ENCODE data around the gene MYRFL.
A peak's percentile ranks its signal among the peaks of the same experiment; 100 is the strongest.

MYRFL gene

DNA sequence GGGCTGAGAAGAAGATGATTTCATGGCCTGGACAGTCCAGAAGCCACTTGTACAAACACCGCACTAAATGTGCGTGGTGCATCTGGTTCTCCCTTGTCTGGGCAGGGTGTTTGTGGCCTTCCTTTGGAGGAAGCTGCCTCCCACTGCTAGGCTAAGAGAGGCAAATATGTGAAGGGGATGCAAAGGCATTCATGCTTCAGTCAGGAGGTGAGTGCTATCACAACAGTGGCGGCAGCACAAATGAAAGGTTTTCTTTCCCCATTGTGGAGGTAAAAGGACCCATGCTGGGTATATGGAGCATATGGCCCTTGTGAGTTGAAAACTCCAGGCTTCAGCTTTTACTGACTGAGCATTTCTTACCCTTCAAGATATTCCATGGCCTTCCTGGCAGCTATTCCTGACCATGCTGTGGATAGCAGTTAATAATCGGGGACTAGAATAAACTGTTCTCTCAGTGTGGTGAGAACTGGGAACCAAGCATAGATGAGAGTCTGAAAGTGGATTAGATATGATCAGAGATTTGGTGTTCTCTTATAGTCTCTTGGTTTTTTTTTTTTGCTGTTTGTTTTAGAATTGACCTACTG lies 69.9 kb downstream of the MYRFL start:
- H3K9me3 Mint-ChIP-seq: no peaks in the 10 kb centered on the region
- no peak overlapping the region for H3K4me3 Mint-ChIP-seq
- no peak overlapping the region for H3K27ac Mint-ChIP-seq
- DNase-seq: no peak
- H3K36me3 Mint-ChIP-seq (ENCODE audit: insufficient read depth): no peaks in the 10 kb centered on the region
- no peak for ATAC-seq (replicated peaks)
- no peaks in the 10 kb centered on the region for H3K4me1 Mint-ChIP-seq (ENCODE audit: low read depth in 2 of 2)
- peaks cover 0 to 20% of the 10 kb centered on the region in 2 donors for H3K27me3 Mint-ChIP-seq

DNA sequence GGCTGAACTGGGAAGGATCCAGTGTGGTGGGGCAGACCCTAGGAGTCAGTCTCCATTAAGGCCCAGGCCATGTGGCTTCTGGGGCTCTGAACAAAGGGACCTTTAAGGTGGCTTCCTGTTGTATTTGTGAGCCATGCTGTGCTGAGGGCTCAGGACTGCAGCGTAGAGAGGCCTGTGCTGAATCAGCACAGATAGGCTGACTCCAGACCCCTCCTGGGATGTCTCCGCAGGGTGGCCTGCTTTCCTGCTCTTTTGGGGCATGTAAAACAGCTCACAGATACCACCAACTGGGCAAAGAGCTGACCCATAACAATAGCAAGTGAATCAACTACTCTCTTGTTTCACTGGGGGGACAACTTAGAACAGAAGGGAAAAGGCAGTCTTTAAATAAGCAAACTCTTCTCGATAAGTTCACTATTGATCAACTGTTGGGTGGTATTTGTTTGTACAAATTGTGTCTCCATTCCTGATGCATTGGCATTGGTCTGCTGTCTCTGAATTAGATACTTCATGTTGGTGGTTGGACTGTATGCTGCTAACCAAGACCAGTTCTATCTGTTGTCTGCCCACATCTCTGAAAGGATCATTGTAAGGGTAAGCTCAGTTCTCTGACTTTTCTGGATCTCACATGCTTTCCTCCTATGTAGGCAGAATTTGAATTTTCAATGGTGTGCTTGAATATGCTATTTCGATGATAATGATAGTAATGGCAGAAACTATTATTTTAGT lies 71.8 kb downstream of the MYRFL start:
- H3K27me3 Mint-ChIP-seq: peaks cover 0 to 20% of the 10 kb centered on the region in 2 donors
- no peak overlapping the region for H3K27ac Mint-ChIP-seq
- no peaks in the 10 kb centered on the region for H3K4me1 Mint-ChIP-seq (ENCODE audit: low read depth in 2 of 2)
- DNase-seq (no peak), ATAC-seq (replicated peaks) (no peak)
- H3K4me3 Mint-ChIP-seq: no peak overlapping the region
- H3K36me3 Mint-ChIP-seq (ENCODE audit: insufficient read depth): no peaks in the 10 kb centered on the region
- H3K9me3 Mint-ChIP-seq: no peaks in the 10 kb centered on the region

DNA sequence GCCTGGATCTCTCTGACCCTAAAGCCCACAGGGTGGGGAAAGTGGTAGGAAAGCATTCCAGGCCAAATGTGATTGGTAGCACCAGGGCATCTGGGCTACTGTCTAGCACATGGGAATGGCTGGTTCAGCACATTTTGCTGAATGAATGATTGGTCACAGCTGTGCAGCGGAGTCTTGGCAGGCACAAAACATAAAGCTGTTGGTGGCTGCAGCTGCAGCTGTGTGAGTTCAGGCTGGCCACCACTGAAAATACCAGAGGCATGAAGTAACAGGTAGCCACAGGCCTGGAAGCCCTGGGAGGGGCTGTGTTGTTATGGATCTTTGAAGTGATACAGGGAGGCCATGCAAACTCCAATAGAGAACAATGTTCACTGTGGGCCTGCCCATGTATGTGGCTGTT lies 72.7 kb downstream of the MYRFL start:
- ATAC-seq (replicated peaks): no peak
- H3K9me3 Mint-ChIP-seq: no peaks in the 10 kb centered on the region
- DNase-seq: no peak
- H3K27me3 Mint-ChIP-seq: peaks cover 0 to 20% of the 10 kb centered on the region in 2 donors
- H3K4me3 Mint-ChIP-seq: no peak overlapping the region
- H3K27ac Mint-ChIP-seq: no peak overlapping the region
- H3K36me3 Mint-ChIP-seq (ENCODE audit: insufficient read depth): no peaks in the 10 kb centered on the region
- H3K4me1 Mint-ChIP-seq (ENCODE audit: low read depth in 2 of 2): no peaks in the 10 kb centered on the region

DNA sequence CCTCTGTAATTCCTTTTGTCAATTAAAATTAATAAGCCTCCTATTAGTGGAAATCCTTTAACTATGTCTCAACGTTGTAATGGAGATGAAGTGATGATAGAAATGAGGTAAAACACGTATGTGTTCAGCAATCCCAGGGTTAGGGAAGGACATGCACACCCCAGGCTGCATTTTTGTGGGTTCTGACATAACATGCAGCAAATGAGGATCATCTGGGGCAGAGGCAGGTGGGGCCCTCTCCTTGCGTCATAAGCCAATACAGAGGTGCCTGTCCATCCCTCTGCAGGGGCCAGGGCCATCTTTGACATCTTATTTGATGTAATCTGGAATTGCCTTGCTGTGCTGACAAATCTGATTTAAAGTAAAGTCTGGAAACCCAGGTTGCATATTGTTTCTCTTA lies 73.2 kb downstream of the MYRFL start:
- ATAC-seq (replicated peaks) (no peak), DNase-seq (no peak)
- peaks cover 0 to 20% of the 10 kb centered on the region in 2 donors for H3K27me3 Mint-ChIP-seq
- H3K9me3 Mint-ChIP-seq: no peaks in the 10 kb centered on the region
- H3K4me1 Mint-ChIP-seq (ENCODE audit: low read depth in 2 of 2): no peaks in the 10 kb centered on the region
- no peaks in the 10 kb centered on the region for H3K36me3 Mint-ChIP-seq (ENCODE audit: insufficient read depth)
- no peak overlapping the region for H3K4me3 Mint-ChIP-seq
- no peak overlapping the region for H3K27ac Mint-ChIP-seq

DNA sequence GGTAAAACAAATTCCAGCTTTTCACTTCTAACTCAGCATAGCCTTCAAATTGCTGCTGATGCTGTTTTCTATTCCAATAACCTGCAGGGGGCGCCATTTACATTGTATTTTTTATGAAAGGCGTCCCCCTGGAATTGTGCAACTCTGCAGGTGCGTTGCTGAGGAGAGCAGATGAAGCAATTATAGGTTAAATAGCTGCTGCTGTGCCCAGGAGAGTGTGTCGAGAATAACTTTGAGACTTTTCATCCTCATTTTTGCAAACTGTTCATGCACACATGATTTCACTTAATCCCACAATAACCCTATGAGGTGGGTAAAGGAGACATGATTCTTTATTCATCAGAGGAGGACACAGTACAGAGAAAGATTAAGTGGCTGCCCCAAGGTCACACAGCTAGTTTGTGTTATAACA lies 75.7 kb downstream of the MYRFL start:
- ATAC-seq (replicated peaks) (no peak), DNase-seq (peak; percentile 46 to 57 (median 52))
- H3K27ac Mint-ChIP-seq: no peak overlapping the region
- H3K4me1 Mint-ChIP-seq (ENCODE audit: low read depth in 2 of 2): no peaks in the 10 kb centered on the region
- no peaks in the 10 kb centered on the region for H3K9me3 Mint-ChIP-seq
- H3K36me3 Mint-ChIP-seq (ENCODE audit: insufficient read depth): no peaks in the 10 kb centered on the region
- peaks cover 0 to 15% of the 10 kb centered on the region in 2 donors for H3K27me3 Mint-ChIP-seq
- no peak overlapping the region for H3K4me3 Mint-ChIP-seq

DNA sequence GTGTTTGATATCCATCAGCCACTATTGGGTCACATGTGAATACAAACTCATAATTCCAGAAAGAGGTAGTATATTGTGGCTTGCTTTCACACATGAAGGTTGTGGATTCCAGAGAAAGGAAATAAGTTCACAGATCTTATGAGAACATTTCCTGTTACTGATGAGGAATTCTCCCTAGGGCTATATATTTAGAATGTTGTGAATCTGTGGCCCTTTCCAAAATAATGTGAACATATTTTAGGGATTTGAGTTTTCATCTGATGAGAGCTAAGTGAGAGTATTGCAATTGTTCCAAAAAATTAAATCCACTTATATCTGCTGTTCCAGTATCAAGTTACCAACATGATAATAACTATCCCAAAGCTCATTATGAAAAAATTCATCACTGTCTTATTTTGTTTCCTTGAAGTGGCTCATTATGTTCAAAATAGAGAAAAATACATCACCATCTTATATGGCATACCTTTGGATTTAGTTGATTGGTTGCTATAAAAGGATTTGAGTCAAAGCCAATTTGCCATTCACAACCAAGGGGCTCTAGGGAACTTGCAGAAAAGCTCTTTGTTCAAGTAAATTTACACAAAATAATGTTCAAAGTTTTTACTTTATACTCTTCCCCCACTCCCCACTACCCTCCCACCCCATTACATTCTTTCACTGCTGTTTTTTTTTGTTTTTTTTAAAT lies 76.3 kb downstream of the MYRFL start:
- Mint-ChIP-seq H3K36me3 (ENCODE audit: insufficient read depth) (no peaks in the 10 kb centered on the region), H3K9me3 (no peaks in the 10 kb centered on the region), H3K27ac (no peak overlapping the region), H3K4me1 (ENCODE audit: low read depth in 2 of 2) (no peaks in the 10 kb centered on the region), H3K27me3 (peaks cover 0 to 21% of the 10 kb centered on the region in 2 donors), H3K4me3 (no peak overlapping the region)
- DNase-seq: no peak
- ATAC-seq (replicated peaks): no peak

DNA sequence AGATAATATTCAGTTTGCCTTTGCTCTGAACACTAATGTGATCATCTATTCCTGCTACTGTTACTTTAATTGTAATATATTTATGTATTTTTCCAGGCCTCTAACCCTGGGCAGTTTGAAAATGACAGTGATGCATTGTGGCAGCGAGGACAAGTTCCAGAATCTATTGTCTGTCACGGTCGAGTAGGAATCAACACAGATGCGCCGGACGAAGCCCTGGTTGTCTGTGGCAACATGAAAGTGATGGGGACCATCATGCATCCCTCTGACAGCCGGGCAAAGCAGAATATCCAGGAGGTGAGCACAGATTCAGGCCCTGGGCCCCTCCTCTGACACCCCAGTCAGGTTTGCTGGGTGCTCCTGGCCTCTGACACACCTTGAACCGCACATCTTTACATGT lies 78.5 kb downstream of the MYRFL start:
- H3K27me3 Mint-ChIP-seq: peaks cover 0 to 13% of the 10 kb centered on the region in 2 donors
- ATAC-seq (replicated peaks): no peak
- H3K4me3 Mint-ChIP-seq: no peak overlapping the region
- H3K36me3 Mint-ChIP-seq (ENCODE audit: insufficient read depth): no peaks in the 10 kb centered on the region
- no peak for DNase-seq
- H3K9me3 Mint-ChIP-seq: no peaks in the 10 kb centered on the region
- H3K27ac Mint-ChIP-seq: no peak overlapping the region
- H3K4me1 Mint-ChIP-seq (ENCODE audit: low read depth in 2 of 2): no peaks in the 10 kb centered on the region

DNA sequence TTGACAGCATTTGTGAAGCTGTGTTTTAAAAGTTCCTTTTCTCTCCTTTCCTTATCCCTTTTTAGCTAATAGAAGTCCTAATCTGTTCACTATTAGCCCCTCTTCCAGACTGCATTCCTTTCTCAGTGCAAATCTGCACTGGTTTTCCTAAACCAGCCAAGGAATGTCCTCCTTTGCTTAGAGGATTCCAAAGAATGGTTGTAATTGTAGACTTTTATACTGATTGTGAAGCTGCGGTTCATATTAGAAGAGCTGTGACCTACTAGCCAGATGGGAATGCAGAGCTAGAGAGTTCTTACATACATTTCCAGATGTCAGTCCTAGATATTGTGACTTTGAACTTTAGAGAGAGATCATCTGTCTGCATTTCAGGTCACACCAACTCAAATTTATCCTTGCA lies 79.8 kb downstream of the MYRFL start:
- Mint-ChIP-seq H3K4me1 (ENCODE audit: low read depth in 2 of 2) (no peaks in the 10 kb centered on the region), H3K27me3 (peaks cover 0 to 13% of the 10 kb centered on the region in 2 donors)
- DNase-seq: no peak

DNA sequence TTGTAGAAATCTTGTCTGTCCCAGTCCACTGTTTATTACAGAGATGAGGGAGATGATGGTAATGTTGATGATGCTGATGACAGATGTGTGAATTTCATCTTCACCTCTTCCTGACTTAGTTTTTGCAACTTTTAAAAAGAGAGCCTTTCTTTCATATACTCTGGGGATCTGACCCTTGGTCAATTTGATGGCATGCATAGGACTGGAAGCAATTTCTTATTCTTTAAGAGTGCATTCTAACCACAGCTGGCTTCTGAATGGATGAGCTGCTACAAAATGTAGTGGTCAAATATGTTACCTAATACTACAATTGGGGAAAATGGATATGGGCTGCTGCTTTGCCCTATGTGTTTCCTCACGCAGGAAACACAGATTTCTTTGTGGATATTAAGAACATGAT lies 80.8 kb downstream of the MYRFL start:
- H3K9me3 Mint-ChIP-seq: no peaks in the 10 kb centered on the region
- no peak overlapping the region for H3K4me3 Mint-ChIP-seq
- H3K4me1 Mint-ChIP-seq (ENCODE audit: low read depth in 2 of 2): no peaks in the 10 kb centered on the region

More for the DNA sequence above, 79.8 kb downstream of the MYRFL start:
- no peak overlapping the region for H3K27ac Mint-ChIP-seq
- H3K9me3 Mint-ChIP-seq: no peaks in the 10 kb centered on the region
- no peak for ATAC-seq (replicated peaks)
- no peaks in the 10 kb centered on the region for H3K36me3 Mint-ChIP-seq (ENCODE audit: insufficient read depth)
- H3K4me3 Mint-ChIP-seq: no peak overlapping the region

DNA sequence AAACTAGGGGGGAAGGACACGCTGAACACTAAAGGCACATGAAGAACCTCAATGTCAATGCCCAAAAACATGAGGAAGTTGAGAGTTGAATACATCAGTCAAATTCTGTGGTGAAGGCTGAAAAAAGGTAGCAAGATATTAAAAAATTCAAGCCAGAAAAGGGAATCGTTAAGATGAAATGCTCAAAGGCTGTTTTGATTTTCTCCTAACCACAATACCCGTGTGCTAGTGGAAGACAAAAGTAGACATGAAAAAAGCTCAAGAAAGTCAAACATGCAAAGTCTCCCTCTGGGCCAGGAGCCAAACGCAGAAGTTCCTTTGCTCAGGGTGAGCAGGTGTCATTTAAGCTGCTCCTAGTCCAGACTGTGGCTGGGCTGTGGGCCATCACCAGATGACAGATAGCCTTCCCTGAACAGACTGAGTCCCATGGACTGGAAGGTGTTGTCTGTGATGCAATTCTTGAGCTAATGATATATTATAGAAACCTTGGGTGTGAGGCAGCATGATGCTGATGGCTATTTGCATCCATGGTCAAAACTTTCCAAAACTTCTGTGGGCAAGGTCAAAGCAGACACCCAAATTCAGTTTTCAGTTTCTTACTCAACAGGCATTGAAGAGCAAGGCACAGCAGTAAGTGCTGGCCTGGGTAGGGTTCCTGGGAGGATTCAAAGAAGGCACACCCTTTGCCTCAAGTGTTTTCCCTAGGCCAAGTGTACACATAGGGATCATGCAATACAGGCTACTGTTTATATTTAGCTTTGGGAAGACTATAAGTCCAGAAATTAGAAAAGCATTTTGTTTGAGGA lies 81.6 kb downstream of the MYRFL start:
- Mint-ChIP-seq H3K9me3 (no peaks in the 10 kb centered on the region), H3K4me3 (no peak overlapping the region)

More for the DNA sequence above, 80.8 kb downstream of the MYRFL start:
- no peak for DNase-seq
- Mint-ChIP-seq H3K27ac (no peak overlapping the region), H3K27me3 (peaks cover 0 to 22% of the 10 kb centered on the region in 2 donors), H3K36me3 (ENCODE audit: insufficient read depth) (no peaks in the 10 kb centered on the region)
- ATAC-seq (replicated peaks): no peak

DNA sequence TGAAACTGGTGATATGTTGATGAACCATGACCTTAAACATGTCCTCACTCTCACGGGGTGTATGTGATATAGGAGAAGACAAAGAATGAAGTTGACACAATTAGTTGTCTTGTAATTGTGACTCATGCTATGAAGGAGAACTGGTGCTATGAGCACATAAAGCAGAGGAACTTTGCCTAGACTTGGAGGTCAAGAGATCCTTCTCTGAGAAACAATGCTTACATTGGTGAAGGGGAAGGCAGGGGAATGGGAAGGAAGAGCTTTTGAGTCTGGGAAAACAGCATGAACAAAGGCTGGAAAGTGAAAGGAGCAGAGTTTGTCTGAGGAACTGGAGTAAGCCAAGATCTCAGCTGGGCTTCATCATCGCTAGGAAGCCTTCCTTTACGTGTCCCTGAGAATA lies 83.2 kb downstream of the MYRFL start:
- no peak overlapping the region for H3K4me3 Mint-ChIP-seq
- H3K9me3 Mint-ChIP-seq: no peaks in the 10 kb centered on the region
- H3K27ac Mint-ChIP-seq: no peak overlapping the region
- H3K27me3 Mint-ChIP-seq: peaks cover 0 to 22% of the 10 kb centered on the region in 2 donors
- DNase-seq (no peak), ATAC-seq (replicated peaks) (no peak)
- H3K4me1 Mint-ChIP-seq (ENCODE audit: low read depth in 2 of 2): no peaks in the 10 kb centered on the region
- no peaks in the 10 kb centered on the region for H3K36me3 Mint-ChIP-seq (ENCODE audit: insufficient read depth)

More for the DNA sequence above, 81.6 kb downstream of the MYRFL start:
- ATAC-seq (replicated peaks) (no peak), DNase-seq (no peak)
- Mint-ChIP-seq H3K4me1 (ENCODE audit: low read depth in 2 of 2) (no peaks in the 10 kb centered on the region), H3K27ac (no peak overlapping the region), H3K36me3 (ENCODE audit: insufficient read depth) (no peaks in the 10 kb centered on the region), H3K27me3 (peaks cover 0 to 22% of the 10 kb centered on the region in 2 donors)

DNA sequence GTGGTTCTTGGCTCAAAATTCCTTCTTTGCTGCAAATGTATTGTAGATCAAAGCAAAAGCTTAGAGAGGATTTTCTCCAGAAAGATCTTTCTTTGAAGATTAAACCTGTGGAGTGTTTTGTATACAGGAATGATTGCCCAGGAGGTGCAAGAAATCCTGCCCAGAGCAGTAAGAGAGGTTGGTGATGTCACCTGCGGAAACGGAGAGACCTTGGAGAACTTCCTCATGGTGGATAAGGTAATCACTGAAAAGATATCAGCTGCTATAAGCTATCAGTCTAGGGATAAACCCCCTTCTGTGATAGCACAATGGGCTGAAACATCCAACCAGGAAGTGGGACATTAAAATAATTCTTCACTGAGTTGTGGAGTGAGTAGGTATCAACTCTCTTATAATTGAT lies 85.7 kb downstream of the MYRFL start:
- Mint-ChIP-seq H3K4me1 (ENCODE audit: low read depth in 2 of 2) (no peaks in the 10 kb centered on the region), H3K36me3 (ENCODE audit: insufficient read depth) (no peaks in the 10 kb centered on the region), H3K27ac (no peak overlapping the region), H3K9me3 (no peaks in the 10 kb centered on the region), H3K27me3 (peaks cover 0 to 16% of the 10 kb centered on the region in 2 donors), H3K4me3 (no peak overlapping the region)
- DNase-seq: no peak
- no peak for ATAC-seq (replicated peaks)

DNA sequence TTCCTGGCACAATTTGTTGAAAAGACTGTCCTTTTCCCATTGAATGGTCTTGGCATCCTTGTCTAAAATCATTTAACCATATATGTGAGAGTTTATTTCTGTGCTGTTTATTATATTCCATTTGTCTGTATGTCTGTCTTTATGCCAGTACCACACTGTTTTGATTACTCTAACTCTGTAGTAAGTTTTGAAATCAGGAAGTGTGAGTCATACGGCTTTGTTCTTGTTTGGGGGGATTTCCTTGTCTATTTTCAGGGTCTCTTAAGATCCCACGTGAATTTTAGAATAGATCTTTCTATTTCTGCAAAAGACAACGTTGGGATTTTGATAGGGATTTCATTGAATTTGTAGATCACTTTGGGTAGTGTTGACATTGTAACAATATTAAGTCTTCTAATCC lies 88.5 kb downstream of the MYRFL start:
- DNase-seq (no peak), ATAC-seq (replicated peaks) (no peak)
- H3K36me3 Mint-ChIP-seq (ENCODE audit: insufficient read depth): no peaks in the 10 kb centered on the region
- no peaks in the 10 kb centered on the region for H3K4me1 Mint-ChIP-seq (ENCODE audit: low read depth in 2 of 2)
- no peak overlapping the region for H3K4me3 Mint-ChIP-seq
- H3K27ac Mint-ChIP-seq: no peak overlapping the region
- H3K9me3 Mint-ChIP-seq: no peaks in the 10 kb centered on the region
- peaks cover 0 to 18% of the 10 kb centered on the region in 2 donors for H3K27me3 Mint-ChIP-seq

Data from effector memory CD8-positive, alpha-beta T cell (primary cell).